MCF 10A (cell line): ENCODE results near the gene TNRC6B. TPM values are rescaled to one million over a fixed set of nuclear protein-coding genes. Genes with fewer than 3 reads are reported as not detected.
"Not testable (repeated sequence)": the region's sequence is repeated elsewhere in the genome, so short reads cannot be mapped to it uniquely, and the experiment has no call there.

Experiments used
- BruUV-seq: library from RNA; stranded (reverse); fragments of 400-500 nt; replicated peaks from 2 replicates; lab custom pipeline; 2021; lab: Mats Ljungman, UMichigan
- CTCF ChIA-PET: fragments of 300-600 bp; sonication (Branson Sonifier 250); formaldehyde crosslinking; extraction: SDS; loops from one replicate; lab custom pipeline; 2021; ENCODE audit warnings: antibody characterized with exemption, inconsistent platforms; lab: Yijun Ruan, JAX
- POLR2A ChIA-PET: fragments of 300-600, 350-650 bp; sonication (Branson Sonifier 250); formaldehyde crosslinking; extraction: SDS; loops from one replicate; lab custom pipeline; 2020; ENCODE audit warnings: antibody characterized with exemption, inconsistent platforms; lab: Yijun Ruan, JAX
- DNase-seq: peaks from one replicate; pipeline ENCODE4 v3.0.0-alpha.2; 2018; ENCODE audit not compliant: unreplicated experiment
- H3K27ac Mint-ChIP-seq: one replicate; pipeline ENCODE4 v1.8.0; 2022; ENCODE audit warnings: mild to moderate bottlenecking, low read depth, mixed read lengths; ENCODE audit not compliant: unreplicated experiment
- H3K27me3 Mint-ChIP-seq: one replicate; pipeline ENCODE4 v1.8.0; 2022; ENCODE audit warnings: mixed read lengths; ENCODE audit not compliant: insufficient read depth, unreplicated experiment
- H3K36me3 Mint-ChIP-seq: one replicate; pipeline ENCODE4 v1.8.0; 2022; ENCODE audit warnings: mild to moderate bottlenecking, moderate library complexity, mixed read lengths; ENCODE audit not compliant: insufficient read depth, unreplicated experiment
- H3K4me1 Mint-ChIP-seq: one replicate; pipeline ENCODE4 v1.8.0; 2022; ENCODE audit warnings: mixed read lengths; ENCODE audit not compliant: insufficient read depth, unreplicated experiment
- H3K4me3 Mint-ChIP-seq: one replicate; pipeline ENCODE4 v1.8.0; 2022; ENCODE audit warnings: mild to moderate bottlenecking, moderate library complexity, mixed read lengths; ENCODE audit not compliant: unreplicated experiment
- H3K9me3 Mint-ChIP-seq: one replicate; pipeline ENCODE4 v1.8.0; 2022; ENCODE audit warnings: mixed read lengths; ENCODE audit not compliant: unreplicated experiment
- CTCF ChIP-seq: fragments of 200-600 bp; IDR thresholded peaks from one replicate; pipeline ENCODE4 v1.8.0; 2022; ENCODE audit warnings: antibody characterized with exemption, mild to moderate bottlenecking; ENCODE audit not compliant: unreplicated experiment
- intact Hi-C: fragments of 100-400 bp; cut with micrococcal nuclease; formaldehyde crosslinking; loops from 2 replicates; pipeline ENCODE4 v1.14.1; 2022
- total RNA-seq: library from RNA; stranded (reverse); gene quantifications from 2 replicates; pipeline ENCODE4 v1.2.3, GENCODE V29; 2022

The TNRC6B gene
- total RNA-seq, 1 experiment from 2014 or later: 27.1 TPM

GRCh38 chr22:40368836-40369235 is 191.1 kb downstream of the TNRC6B start:
- no TSS peak for BruUV-seq
- H3K4me1 Mint-ChIP-seq: peaks cover 12% of the 10 kb centered on the region
- H3K36me3 Mint-ChIP-seq: peaks cover 58% of the 10 kb centered on the region
- TF ChIP-seq CTCF: no peak
- H3K27ac Mint-ChIP-seq: no peak overlapping the region
- H3K9me3 Mint-ChIP-seq: no peaks in the 10 kb centered on the region
- no peaks in the 10 kb centered on the region for H3K27me3 Mint-ChIP-seq
- ChIA-PET POLR2A (no interaction called here), CTCF (no interaction called here)
- intact Hi-C loops: no loop called here
- H3K4me3 Mint-ChIP-seq: no peak overlapping the region
- DNase-seq: no peak

GRCh38 chr22:40374567-40374966 is 196.8 kb downstream of the TNRC6B start:
- POLR2A ChIA-PET: no interaction called here
- CTCF ChIA-PET: interaction anchor here (0.6 to 1.0 kb wide), 2 partner anchors 148 to 271 kb away, joined by 3 read pairs; no protein-coding TSS in a partner anchor
- H3K4me1 Mint-ChIP-seq: peaks cover 12% of the 10 kb centered on the region

GRCh38 chr22:40376149-40376548 is 198.4 kb downstream of the TNRC6B start:
- intact Hi-C loops: no loop called here

More at GRCh38 chr22:40374567-40374966, 196.8 kb downstream of the TNRC6B start:
- peaks cover 6% of the 10 kb centered on the region for H3K36me3 Mint-ChIP-seq
- intact Hi-C loops: no loop called here
- H3K4me3 Mint-ChIP-seq: no peak overlapping the region
- no peaks in the 10 kb centered on the region for H3K9me3 Mint-ChIP-seq
- no peak for DNase-seq
- no peak overlapping the region for H3K27ac Mint-ChIP-seq
- H3K27me3 Mint-ChIP-seq: no peaks in the 10 kb centered on the region
- no peak for TF ChIP-seq CTCF
- no TSS peak for BruUV-seq

GRCh38 chr22:40377931-40378330 is 200.2 kb downstream of the TNRC6B start:
- BruUV-seq: no TSS peak
- POLR2A ChIA-PET: no interaction called here
- DNase-seq: peak; percentile 4
- intact Hi-C loops: no loop called here
- Mint-ChIP-seq H3K27ac (no peak overlapping the region), H3K4me1 (peaks cover 5% of the 10 kb centered on the region), H3K4me3 (no peak overlapping the region), H3K9me3 (no peaks in the 10 kb centered on the region), H3K27me3 (no peaks in the 10 kb centered on the region), H3K36me3 (peaks cover 11% of the 10 kb centered on the region)
- CTCF ChIA-PET: no interaction called here
- TF ChIP-seq CTCF: no peak

More at GRCh38 chr22:40376149-40376548, 198.4 kb downstream of the TNRC6B start:
- no TSS peak for BruUV-seq
- no peaks in the 10 kb centered on the region for H3K9me3 Mint-ChIP-seq
- ChIA-PET CTCF (no interaction called here), POLR2A (interaction anchor here (0.5 to 1.4 kb wide), 4 partner anchors 9 to 856 kb away, joined by 3 read pairs; partner anchors contain the start of gene ATF4)
- peaks cover 11% of the 10 kb centered on the region for H3K4me1 Mint-ChIP-seq
- no peak overlapping the region for H3K27ac Mint-ChIP-seq
- no peak for DNase-seq
- H3K4me3 Mint-ChIP-seq: no peak overlapping the region
- peaks cover 5% of the 10 kb centered on the region for H3K36me3 Mint-ChIP-seq
- H3K27me3 Mint-ChIP-seq: no peaks in the 10 kb centered on the region
- TF ChIP-seq CTCF: no peak

- DNase-seq, H3K9me3 Mint-ChIP-seq, BruUV-seq, intact Hi-C loops, H3K27ac Mint-ChIP-seq, POLR2A ChIA-PET, H3K4me3 Mint-ChIP-seq, H3K4me1 Mint-ChIP-seq, H3K27me3 Mint-ChIP-seq: not testable (repeated sequence)
- CTCF ChIA-PET: interaction anchor here (0.6 kb wide), 1 partner anchor 187 kb away, joined by 5 read pairs; no protein-coding TSS in a partner anchor
- peaks cover 11% of the 10 kb centered on the region for H3K36me3 Mint-ChIP-seq
Measured at GRCh38 chr22:40378448-40378847, 200.7 kb downstream of the TNRC6B start.
